HepG2 (cell line): ENCODE data around the gene ENTPD6. TPM values are rescaled to one million over a fixed set of nuclear protein-coding genes. Genes with fewer than 3 reads are reported as not detected.

Experiments
- FOXO1 ChIP-seq: sonication (generic); formaldehyde crosslinking; IDR thresholded peaks from 2 replicates; pipeline ENCODE4 v1.4.0; 2020; ENCODE audit warnings: missing genetic modification reagents
- HMGXB3 ChIP-seq: sonication (generic); formaldehyde crosslinking; IDR thresholded peaks from 2 replicates; pipeline ENCODE4 v1.4.0; 2020; ENCODE audit warnings: missing genetic modification reagents, borderline replicate concordance
- MBNL3 ChIP-seq: fragments of 250-450 bp; sonication (Bioruptor Pico); conservative IDR thresholded peaks from 2 replicates; pipeline ENCODE4 v1.8.0; 2022; ENCODE audit warnings: mild to moderate bottlenecking, inconsistent platforms
- NCOA5 ChIP-seq: sonication (generic); formaldehyde crosslinking; IDR thresholded peaks from 2 replicates; pipeline ENCODE4 v1.4.0; 2020; ENCODE audit warnings: missing genetic modification reagents
- NFE2L1 ChIP-seq: sonication (generic); formaldehyde crosslinking; IDR thresholded peaks from 2 replicates; pipeline ENCODE4 v1.4.0; 2020; ENCODE audit warnings: missing genetic modification reagents, mild to moderate bottlenecking, borderline replicate concordance
- NFIC ChIP-seq: IDR thresholded peaks from 2 replicates; pipeline ENCODE4 v1.6.1; 2012; ENCODE audit warnings: mild to moderate bottlenecking, low read length, inconsistent platforms
- NFKB2 ChIP-seq: sonication (generic); formaldehyde crosslinking; IDR thresholded peaks from 2 replicates; pipeline ENCODE4 v1.4.0; 2020; ENCODE audit warnings: missing genetic modification reagents, borderline replicate concordance
- POLR2G ChIP-seq: fragments of 200-400 bp; formaldehyde crosslinking; IDR thresholded peaks from 2 replicates; pipeline ENCODE4 v1.6.1; 2018; ENCODE audit warnings: mild to moderate bottlenecking, low read depth, low read length, moderate library complexity
- PRDM10 ChIP-seq: sonication (generic); formaldehyde crosslinking; IDR thresholded peaks from 2 replicates; pipeline ENCODE4 v1.4.0; 2020; ENCODE audit warnings: low read depth, missing genetic modification reagents
- RORA ChIP-seq: sonication (generic); formaldehyde crosslinking; IDR thresholded peaks from 2 replicates; pipeline ENCODE4 v1.5.0; 2020; ENCODE audit warnings: mild to moderate bottlenecking, missing genetic modification reagents, moderate library complexity
- YEATS4 ChIP-seq: sonication (generic); formaldehyde crosslinking; IDR thresholded peaks from 2 replicates; pipeline ENCODE4 v1.4.0; 2020; ENCODE audit warnings: missing genetic modification reagents, borderline replicate concordance
- ZBTB37 ChIP-seq: sonication (generic); formaldehyde crosslinking; IDR thresholded peaks from 2 replicates; pipeline ENCODE4 v1.4.0; 2020; ENCODE audit warnings: mild to moderate bottlenecking, missing genetic modification reagents
- ZNF138 ChIP-seq: sonication (generic); formaldehyde crosslinking; IDR thresholded peaks from 2 replicates; pipeline ENCODE4 v1.5.0; 2020; ENCODE audit warnings: mild to moderate bottlenecking, low read depth, missing genetic modification reagents
- ZNF329 ChIP-seq: sonication (generic); formaldehyde crosslinking; IDR thresholded peaks from 2 replicates; pipeline ENCODE4 v1.9.0; 2021; ENCODE audit warnings: low read depth, mild to moderate bottlenecking, missing genetic modification reagents
- ZNF354B ChIP-seq: sonication (generic); formaldehyde crosslinking; IDR thresholded peaks from 2 replicates; pipeline ENCODE4 v1.8.0; 2022; ENCODE audit warnings: mild to moderate bottlenecking, missing genetic modification reagents
- ZNF768 ChIP-seq: sonication (generic); formaldehyde crosslinking; IDR thresholded peaks from 2 replicates; pipeline ENCODE4 v1.4.0; 2020; ENCODE audit warnings: missing genetic modification reagents
- ZNF792 ChIP-seq: IDR thresholded peaks from 2 replicates; pipeline ENCODE4 v1.6.1; 2016
- ZXDC ChIP-seq: sonication (generic); formaldehyde crosslinking; IDR thresholded peaks from 2 replicates; pipeline ENCODE4 v1.5.0; 2020; ENCODE audit warnings: mild to moderate bottlenecking, missing genetic modification reagents
- polyA plus RNA-seq, 8 experiments: library from polyadenylated mRNA; depleted of rRNA in 3 of 8; stranded (reverse) in 7 of 8; unstranded in 1 of 8; fragments of >200 nt; fragmentation: Illumina TruSeq in 4 of 8; extraction: Trizol in 4 of 8; gene quantifications; 2 replicates each; pipeline versions ENCODE4 v1.2.1 to v1.2.3, GENCODE V29; 2011 to 2016; ENCODE audit warnings: low read depth in 4 of 8, missing spikeins in 1 of 8, mixed read lengths in 1 of 8; ENCODE audit not compliant: insufficient read depth in 1 of 8
- total RNA-seq, 5 experiments: library from RNA; depleted of rRNA; stranded (reverse); fragments of >200 nt; fragmentation: Illumina TruSeq; extraction: Trizol; gene quantifications; 2 replicates each; pipeline ENCODE4 v1.2.3, GENCODE V29; 2016; ENCODE audit warnings: low read depth in 1 of 5

The ENTPD6 gene
- total and polyA plus RNA-seq, 2 of the 13 experiments (the other 11 are each of a cell fraction or from before 2014, with no cell fraction given): 164 to 172 TPM

- peak; percentile 82; the same call in 1 of the 2 replicates for TF ChIP-seq ZNF138 (CRISPR knock-in tag)
- TF ChIP-seq ZXDC (CRISPR knock-in tag): no peak
- TF ChIP-seq NCOA5: no peak
- no peak; the same call in 1 of the 2 replicates for TF ChIP-seq ZNF354B (CRISPR knock-in tag)
- TF ChIP-seq POLR2G: no peak; the same call in 1 of the 2 replicates
- TF ChIP-seq HMGXB3 (CRISPR knock-in tag): no peak
- TF ChIP-seq RORA (CRISPR knock-in tag): no peak
- TF ChIP-seq NFE2L1 (CRISPR knock-in tag): no peak
- peak; percentile 39; the same call in 1 of the 2 replicates for TF ChIP-seq ZNF768
- peak; percentile 85; the same call in 1 of the 2 replicates for TF ChIP-seq NFKB2 (CRISPR knock-in tag)
- peak; percentile 47; the same call in 1 of the 2 replicates for TF ChIP-seq ZNF329 (CRISPR knock-in tag)
- TF ChIP-seq MBNL3 (CRISPR knock-in tag): no peak
- TF ChIP-seq FOXO1 (CRISPR knock-in tag): peak; percentile 29; the same call in 1 of the 2 replicates
- TF ChIP-seq ZBTB37 (CRISPR knock-in tag): 0 out of 2 replicates have a peak, but pooled peaks have one; percentile 9
- 0 out of 2 replicates have a peak, but pooled peaks have one; percentile 59 for TF ChIP-seq YEATS4 (CRISPR knock-in tag)
- no peak for TF ChIP-seq ZNF792 (CRISPR knock-in tag)
- no peak; the same call in none of the 2 replicates for TF ChIP-seq PRDM10
- no peak for TF ChIP-seq NFIC
Observed at GRCh38 chr20:25247000-25247517, 51.5 kb downstream of the ENTPD6 start (continued).
